ENCODE results near the gene ITCH. TPM values are rescaled to one million over a fixed set of nuclear protein-coding genes. Genes with fewer than 3 reads are reported as not detected.
A peak's percentile ranks its signal among the peaks of the same experiment; 100 is the strongest.

Gene ITCH
- total and polyA plus RNA-seq, 9 of the 15 experiments (the other 6 are each of a cell fraction or from before 2014, with no cell fraction given): 7.5 to 53.0 (median 22.9) TPM

DNA sequence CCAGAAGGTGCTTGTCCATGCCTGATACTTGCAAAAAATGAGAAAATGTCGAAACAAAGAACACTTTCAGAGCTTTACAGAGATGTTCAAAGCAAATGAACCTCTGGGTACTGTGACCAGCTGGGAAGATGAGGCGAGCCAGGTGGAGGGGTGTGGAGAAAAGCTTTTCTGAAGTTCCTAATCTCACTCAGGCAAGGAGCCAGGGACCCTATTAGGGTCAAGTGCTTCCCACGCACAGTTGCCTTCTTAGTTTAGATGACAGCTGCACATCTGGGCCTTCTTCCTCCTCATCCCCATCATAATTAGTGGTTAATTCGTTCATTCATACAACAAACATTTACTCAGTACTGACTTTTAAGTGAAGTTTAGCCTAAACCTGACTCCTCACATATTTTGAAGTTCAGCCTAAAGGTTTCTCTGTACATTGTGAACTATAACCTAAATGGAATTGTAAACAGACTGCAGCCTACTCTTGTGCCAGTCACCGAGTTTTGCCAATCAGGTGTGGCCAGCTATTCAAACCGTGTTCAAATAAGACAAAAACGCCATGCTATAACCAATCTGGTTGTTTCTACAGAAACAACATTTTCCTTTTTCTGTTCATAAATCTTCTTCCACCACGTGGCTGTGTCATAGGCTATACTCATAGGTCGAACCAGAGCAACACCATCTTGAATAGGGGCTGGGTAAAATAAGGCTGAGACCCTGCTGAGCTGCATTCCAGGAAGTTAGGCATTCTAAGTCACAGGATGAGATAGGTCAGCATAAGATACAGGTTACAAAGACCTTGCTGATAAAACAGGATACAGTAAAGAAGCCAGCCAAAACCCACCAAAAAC is 40.6 kb upstream of the ITCH start (continued):
- TF ChIP-seq, protein P1, sequence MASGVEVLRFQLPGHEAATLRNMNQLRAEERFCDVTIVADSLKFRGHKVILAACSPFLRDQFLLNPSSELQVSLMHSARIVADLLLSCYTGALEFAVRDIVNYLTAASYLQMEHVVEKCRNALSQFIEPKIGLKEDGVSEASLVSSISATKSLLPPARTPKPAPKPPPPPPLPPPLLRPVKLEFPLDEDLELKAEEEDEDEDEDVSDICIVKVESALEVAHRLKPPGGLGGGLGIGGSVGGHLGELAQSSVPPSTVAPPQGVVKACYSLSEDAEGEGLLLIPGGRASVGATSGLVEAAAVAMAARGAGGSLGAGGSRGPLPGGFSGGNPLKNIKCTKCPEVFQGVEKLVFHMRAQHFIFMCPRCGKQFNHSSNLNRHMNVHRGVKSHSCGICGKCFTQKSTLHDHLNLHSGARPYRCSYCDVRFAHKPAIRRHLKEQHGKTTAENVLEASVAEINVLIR (CRISPR knock-in tag; IDR thresholded peaks at IDR 0.05): peak; percentile 70; the same call in 1 of the 2 replicates
- TF ChIP-seq ZNF507 (tag; conservative IDR thresholded peaks at IDR 0.05) (0 out of 2 replicates have a peak, but pooled peaks have one; percentile 33), YY1 (IDR thresholded peaks at IDR 0.05; ENCODE audit: borderline replicate concordance in 1 of 3, control insufficient read depth in 1 of 3, extremely low read depth in 1 of 3, insufficient read depth in 3 of 3, insufficient read length in 1 of 3, insufficient replicate concordance in 2 of 3, low read depth in 1 of 3, low read length in 2 of 3) (no peak), NFE2L1 (tag; IDR thresholded peaks at IDR 0.05; ENCODE audit: borderline replicate concordance, low read depth) (peak; percentile 42; the same call in 1 of the 2 replicates), CSDE1 (IDR thresholded peaks at IDR 0.05) (no peak), SMAD3 (CRISPR knock-in tag; conservative IDR thresholded peaks at IDR 0.05) (peak; percentile 94), TEAD2 (tag; IDR thresholded peaks at IDR 0.05) (peak; percentile 52; the same call in 1 of the 2 replicates), E2F3 (CRISPR knock-in tag; IDR thresholded peaks at IDR 0.05) (peak; percentile 64; the same call in 1 of the 2 replicates), DDX20 (tag; IDR thresholded peaks at IDR 0.05; ENCODE audit: low read depth) (peak; percentile 86), PYGO2 (tag; IDR thresholded peaks at IDR 0.05) (peak; percentile 85), ZNF41 (CRISPR knock-in tag; conservative IDR thresholded peaks at IDR 0.05) (peak; percentile 64), NR2C2 (CRISPR knock-in tag; IDR thresholded peaks at IDR 0.05) (no peak), NR2C2 (tag; IDR thresholded peaks at IDR 0.05) (peak; percentile 64), CBX1 (IDR thresholded peaks at IDR 0.05; ENCODE audit: low read depth) (no peak), MTF1 (CRISPR knock-in tag; IDR thresholded peaks at IDR 0.05; ENCODE audit: borderline replicate concordance) (0 out of 2 replicates have a peak, but pooled peaks have one; percentile 55), MAFG (tag; conservative IDR thresholded peaks at IDR 0.05) (0 out of 2 replicates have a peak, but pooled peaks have one; percentile 12)
- TF ChIP-seq, protein P2, sequence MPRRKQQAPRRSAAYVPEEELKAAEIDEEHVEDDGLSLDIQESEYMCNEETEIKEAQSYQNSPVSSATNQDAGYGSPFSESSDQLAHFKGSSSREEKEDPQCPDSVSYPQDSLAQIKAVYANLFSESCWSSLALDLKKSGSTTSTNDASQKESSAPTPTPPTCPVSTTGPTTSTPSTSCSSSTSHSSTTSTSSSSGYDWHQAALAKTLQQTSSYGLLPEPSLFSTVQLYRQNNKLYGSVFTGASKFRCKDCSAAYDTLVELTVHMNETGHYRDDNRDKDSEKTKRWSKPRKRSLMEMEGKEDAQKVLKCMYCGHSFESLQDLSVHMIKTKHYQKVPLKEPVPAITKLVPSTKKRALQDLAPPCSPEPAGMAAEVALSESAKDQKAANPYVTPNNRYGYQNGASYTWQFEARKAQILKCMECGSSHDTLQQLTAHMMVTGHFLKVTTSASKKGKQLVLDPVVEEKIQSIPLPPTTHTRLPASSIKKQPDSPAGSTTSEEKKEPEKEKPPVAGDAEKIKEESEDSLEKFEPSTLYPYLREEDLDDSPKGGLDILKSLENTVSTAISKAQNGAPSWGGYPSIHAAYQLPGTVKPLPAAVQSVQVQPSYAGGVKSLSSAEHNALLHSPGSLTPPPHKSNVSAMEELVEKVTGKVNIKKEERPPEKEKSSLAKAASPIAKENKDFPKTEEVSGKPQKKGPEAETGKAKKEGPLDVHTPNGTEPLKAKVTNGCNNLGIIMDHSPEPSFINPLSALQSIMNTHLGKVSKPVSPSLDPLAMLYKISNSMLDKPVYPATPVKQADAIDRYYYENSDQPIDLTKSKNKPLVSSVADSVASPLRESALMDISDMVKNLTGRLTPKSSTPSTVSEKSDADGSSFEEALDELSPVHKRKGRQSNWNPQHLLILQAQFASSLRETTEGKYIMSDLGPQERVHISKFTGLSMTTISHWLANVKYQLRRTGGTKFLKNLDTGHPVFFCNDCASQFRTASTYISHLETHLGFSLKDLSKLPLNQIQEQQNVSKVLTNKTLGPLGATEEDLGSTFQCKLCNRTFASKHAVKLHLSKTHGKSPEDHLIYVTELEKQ (CRISPR knock-in tag; IDR thresholded peaks at IDR 0.05): peak; percentile 80
- TF ChIP-seq, protein P3, sequence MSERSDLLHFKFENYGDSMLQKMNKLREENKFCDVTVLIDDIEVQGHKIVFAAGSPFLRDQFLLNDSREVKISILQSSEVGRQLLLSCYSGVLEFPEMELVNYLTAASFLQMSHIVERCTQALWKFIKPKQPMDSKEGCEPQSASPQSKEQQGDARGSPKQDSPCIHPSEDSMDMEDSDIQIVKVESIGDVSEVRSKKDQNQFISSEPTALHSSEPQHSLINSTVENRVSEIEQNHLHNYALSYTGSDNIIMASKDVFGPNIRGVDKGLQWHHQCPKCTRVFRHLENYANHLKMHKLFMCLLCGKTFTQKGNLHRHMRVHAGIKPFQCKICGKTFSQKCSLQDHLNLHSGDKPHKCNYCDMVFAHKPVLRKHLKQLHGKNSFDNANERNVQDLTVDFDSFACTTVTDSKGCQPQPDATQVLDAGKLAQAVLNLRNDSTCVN (CRISPR knock-in tag; IDR thresholded peaks at IDR 0.05): 0 out of 2 replicates have a peak, but pooled peaks have one; percentile 64
- TF ChIP-seq, protein P4, sequence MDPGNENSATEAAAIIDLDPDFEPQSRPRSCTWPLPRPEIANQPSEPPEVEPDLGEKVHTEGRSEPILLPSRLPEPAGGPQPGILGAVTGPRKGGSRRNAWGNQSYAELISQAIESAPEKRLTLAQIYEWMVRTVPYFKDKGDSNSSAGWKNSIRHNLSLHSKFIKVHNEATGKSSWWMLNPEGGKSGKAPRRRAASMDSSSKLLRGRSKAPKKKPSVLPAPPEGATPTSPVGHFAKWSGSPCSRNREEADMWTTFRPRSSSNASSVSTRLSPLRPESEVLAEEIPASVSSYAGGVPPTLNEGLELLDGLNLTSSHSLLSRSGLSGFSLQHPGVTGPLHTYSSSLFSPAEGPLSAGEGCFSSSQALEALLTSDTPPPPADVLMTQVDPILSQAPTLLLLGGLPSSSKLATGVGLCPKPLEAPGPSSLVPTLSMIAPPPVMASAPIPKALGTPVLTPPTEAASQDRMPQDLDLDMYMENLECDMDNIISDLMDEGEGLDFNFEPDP (CRISPR knock-in tag; IDR thresholded peaks at IDR 0.05): peak; percentile 68; the same call in 1 of the 2 replicates
